Keratinocyte (primary cell): ENCODE results near the gene PRXL2B. TPM values are rescaled to one million over a fixed set of nuclear protein-coding genes. Genes with fewer than 3 reads are reported as not detected.

Source experiments
- DNase-seq: peaks from one replicate; pipeline ENCODE4 v3.0.0-alpha.2; 2011; ENCODE audit warnings: low read depth, missing footprints, low spot score
- FAIRE-seq: peaks from 2 replicates; lab custom pipeline; 2011; peaks lifted over from hg19 to GRCh38; lab: Jason Lieb, UNC
- H2AFZ ChIP-seq: 2 replicates; pipeline ENCODE4 v1.6.0; 2012; ENCODE audit warnings: low read length, control low read depth, inconsistent platforms; ENCODE audit not compliant: control insufficient read depth
- H3K27ac ChIP-seq: 2 replicates; pipeline ENCODE4 v1.5.1; 2011; ENCODE audit warnings: low read length; ENCODE audit not compliant: control insufficient read depth, insufficient read depth
- H3K27me3 ChIP-seq: 3 replicates; pipeline ENCODE4 v1.6.0; 2011; ENCODE audit warnings: low read length; ENCODE audit not compliant: control insufficient read depth, insufficient read depth; ENCODE audit errors: extremely low read depth
- H3K36me3 ChIP-seq, 2 experiments: 2 replicates in 1 of 2; 3 replicates in 1 of 2; pipeline ENCODE4 v1.5.1; 2011; ENCODE audit warnings: low read length in 2 of 2, mild to moderate bottlenecking in 1 of 2; ENCODE audit not compliant: control insufficient read depth in 2 of 2, insufficient read depth in 2 of 2; ENCODE audit errors: extremely low read depth in 1 of 2
- H3K4me1 ChIP-seq: 3 replicates; pipeline ENCODE4 v1.5.1; 2011; ENCODE audit warnings: low read length; ENCODE audit not compliant: control insufficient read depth, insufficient read depth; ENCODE audit errors: extremely low read depth
- H3K4me2 ChIP-seq: 3 replicates; pipeline ENCODE4 v1.6.0; 2011; ENCODE audit warnings: low read depth, low read length; ENCODE audit not compliant: control insufficient read depth, insufficient read depth; ENCODE audit errors: extremely low read depth
- H3K4me3 ChIP-seq, 3 experiments: fragments of 200-600 bp in 1 of 3; sonication (generic) in 1 of 3; 2 replicates in 2 of 3; 3 replicates in 1 of 3; pipeline ENCODE4 v1.5.1; 2011 to 2016; ENCODE audit warnings: low read length in 3 of 3, mild to moderate bottlenecking in 3 of 3, control low read depth in 2 of 3, inconsistent platforms in 1 of 3, low read depth in 1 of 3, mixed read lengths in 1 of 3, mixed run types in 1 of 3, moderate library complexity in 1 of 3; ENCODE audit not compliant: control insufficient read depth in 2 of 3, insufficient read depth in 2 of 3; ENCODE audit errors: extremely low read depth in 1 of 3
- H3K79me2 ChIP-seq: 2 replicates; pipeline ENCODE4 v1.6.0; 2012; ENCODE audit warnings: low read length; ENCODE audit not compliant: control insufficient read depth, insufficient read depth
- H3K9ac ChIP-seq: 3 replicates; pipeline ENCODE4 v1.6.0; 2011; ENCODE audit warnings: low read length; ENCODE audit not compliant: control insufficient read depth, insufficient read depth; ENCODE audit errors: extremely low read depth
- H3K9me1 ChIP-seq: 3 replicates; pipeline ENCODE4 v1.6.0; 2011; ENCODE audit warnings: low read length; ENCODE audit not compliant: control insufficient read depth, insufficient read depth; ENCODE audit errors: extremely low read depth
- H3K9me3 ChIP-seq: 2 replicates; pipeline ENCODE4 v1.5.1; 2012; ENCODE audit warnings: low read depth, low read length; ENCODE audit not compliant: control insufficient read depth
- H4K20me1 ChIP-seq: 3 replicates; pipeline ENCODE4 v1.6.0; 2011; ENCODE audit warnings: low read length; ENCODE audit not compliant: control insufficient read depth, insufficient read depth; ENCODE audit errors: extremely low read depth
- EZH2 ChIP-seq: IDR thresholded peaks from one replicate; pipeline ENCODE4 v1.6.1; 2012; ENCODE audit warnings: inconsistent platforms, mild to moderate bottlenecking, low read length, moderate library complexity
- dilution Hi-C: fragments of 300-500 bp; cut with MboI; formaldehyde crosslinking; loops from one replicate; pipeline ENCODE4 v1.7.0; 2020; ENCODE audit warnings: low sequenced_read_pairs; ENCODE audit not compliant: extremely low pct_ligation_motif_present
- polyA plus RNA-seq, 5 experiments: library from polyadenylated mRNA; depleted of rRNA in 3 of 5; stranded (reverse) in 3 of 5; stranded (forward) in 1 of 5; unstranded in 1 of 5; fragments of >200 nt; gene quantifications; 1 replicate in 1 of 5; 2 replicates in 3 of 5; 3 replicates in 1 of 5; pipeline versions ENCODE4 v1.2.1 to v1.2.3, GENCODE V29; 2011 to 2012; ENCODE audit warnings: missing spikeins in 2 of 5, low read depth in 1 of 5, low replicate concordance in 1 of 5
- TF ChIP-seq, protein P1 (sequence below), 3 experiments: IDR thresholded peaks in 1 of 3; conservative IDR thresholded peaks in 1 of 3; optimal IDR thresholded peaks in 1 of 3; 2 replicates in 2 of 3; 3 replicates in 1 of 3; pipeline versions ENCODE3 to v1.5.1; 2011; ENCODE audit warnings: low read length in 3 of 3, mild to moderate bottlenecking in 3 of 3, moderate library complexity in 2 of 3, control low read depth in 1 of 3, inconsistent platforms in 1 of 3; ENCODE audit not compliant: insufficient read depth in 2 of 3; ENCODE audit errors: extremely low read depth in 1 of 3

The PRXL2B gene
- polyA plus RNA-seq, 1 donor (not counting 4 experiments of a cell fraction or from before 2014, with no cell fraction given): 11.4 TPM

DNA sequence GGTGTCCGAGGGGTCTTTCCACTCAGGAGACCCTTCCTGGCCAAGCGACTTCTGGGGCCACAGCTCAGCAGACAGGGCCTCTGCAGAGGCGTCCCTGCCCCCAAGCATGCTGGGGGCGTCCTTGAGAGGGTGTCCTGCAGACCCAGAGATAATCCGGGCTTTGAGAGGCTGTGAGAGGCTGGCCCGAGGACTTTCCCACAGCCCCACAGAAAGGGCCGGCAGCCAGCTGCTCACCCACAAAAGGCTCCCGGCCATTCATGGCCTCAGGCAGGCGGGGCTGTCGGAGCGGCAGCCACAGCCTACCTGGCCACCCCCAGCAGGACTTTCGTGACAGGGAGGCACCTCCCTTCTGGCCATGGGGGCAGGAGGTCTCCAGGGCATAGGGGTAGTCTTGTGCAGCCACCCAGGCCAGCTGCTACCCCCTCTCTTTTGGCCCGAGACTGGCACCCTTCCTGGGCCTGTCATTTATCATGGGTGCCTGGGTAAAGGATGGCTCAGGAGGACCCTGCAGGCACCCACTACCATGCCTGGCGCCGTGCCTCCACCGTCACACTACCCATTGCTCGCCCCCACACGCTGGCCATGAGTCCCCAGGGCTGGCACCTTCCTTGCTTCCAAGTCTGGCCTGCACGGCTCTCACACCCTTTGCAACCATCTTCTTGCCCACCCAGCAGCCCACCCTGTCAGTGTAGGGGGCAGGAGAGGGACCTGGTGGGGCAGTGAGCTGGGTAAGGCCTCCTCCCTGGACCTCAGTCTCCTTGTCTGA lies 41.5 kb upstream of the PRXL2B start:
- no peaks in the 10 kb centered on the region for H3K9me3 ChIP-seq
- H3K79me2 ChIP-seq: no peaks in the 10 kb centered on the region
- no peaks in the 10 kb centered on the region for H3K27me3 ChIP-seq
- no peaks in the 10 kb centered on the region for H4K20me1 ChIP-seq
- H3K36me3 ChIP-seq: no peaks in the 10 kb centered on the region
- dilution Hi-C loops: no loop called here
- H2AFZ ChIP-seq: no peak overlapping the region
- DNase-seq (no peak), FAIRE-seq (no peak)
- H3K4me2 ChIP-seq: no peak overlapping the region
- H3K4me3 ChIP-seq: no peak overlapping the region
- no peak overlapping the region for H3K9ac ChIP-seq
- H3K27ac ChIP-seq: no peak overlapping the region
- H3K9me1 ChIP-seq: no peaks in the 10 kb centered on the region
- TF ChIP-seq, protein P1, sequence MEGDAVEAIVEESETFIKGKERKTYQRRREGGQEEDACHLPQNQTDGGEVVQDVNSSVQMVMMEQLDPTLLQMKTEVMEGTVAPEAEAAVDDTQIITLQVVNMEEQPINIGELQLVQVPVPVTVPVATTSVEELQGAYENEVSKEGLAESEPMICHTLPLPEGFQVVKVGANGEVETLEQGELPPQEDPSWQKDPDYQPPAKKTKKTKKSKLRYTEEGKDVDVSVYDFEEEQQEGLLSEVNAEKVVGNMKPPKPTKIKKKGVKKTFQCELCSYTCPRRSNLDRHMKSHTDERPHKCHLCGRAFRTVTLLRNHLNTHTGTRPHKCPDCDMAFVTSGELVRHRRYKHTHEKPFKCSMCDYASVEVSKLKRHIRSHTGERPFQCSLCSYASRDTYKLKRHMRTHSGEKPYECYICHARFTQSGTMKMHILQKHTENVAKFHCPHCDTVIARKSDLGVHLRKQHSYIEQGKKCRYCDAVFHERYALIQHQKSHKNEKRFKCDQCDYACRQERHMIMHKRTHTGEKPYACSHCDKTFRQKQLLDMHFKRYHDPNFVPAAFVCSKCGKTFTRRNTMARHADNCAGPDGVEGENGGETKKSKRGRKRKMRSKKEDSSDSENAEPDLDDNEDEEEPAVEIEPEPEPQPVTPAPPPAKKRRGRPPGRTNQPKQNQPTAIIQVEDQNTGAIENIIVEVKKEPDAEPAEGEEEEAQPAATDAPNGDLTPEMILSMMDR (optimal IDR thresholded peaks at IDR 0.05 in 1 of 3, IDR thresholded peaks at IDR 0.05 in 1 of 3, conservative IDR thresholded peaks at IDR 0.05 in 1 of 3; ENCODE audit: extremely low read depth in 1 of 3, insufficient read depth in 2 of 3, low read length in 3 of 3): no peak
- no peak for TF ChIP-seq EZH2
- H3K4me1 ChIP-seq: peaks cover 35% of the 10 kb centered on the region

DNA sequence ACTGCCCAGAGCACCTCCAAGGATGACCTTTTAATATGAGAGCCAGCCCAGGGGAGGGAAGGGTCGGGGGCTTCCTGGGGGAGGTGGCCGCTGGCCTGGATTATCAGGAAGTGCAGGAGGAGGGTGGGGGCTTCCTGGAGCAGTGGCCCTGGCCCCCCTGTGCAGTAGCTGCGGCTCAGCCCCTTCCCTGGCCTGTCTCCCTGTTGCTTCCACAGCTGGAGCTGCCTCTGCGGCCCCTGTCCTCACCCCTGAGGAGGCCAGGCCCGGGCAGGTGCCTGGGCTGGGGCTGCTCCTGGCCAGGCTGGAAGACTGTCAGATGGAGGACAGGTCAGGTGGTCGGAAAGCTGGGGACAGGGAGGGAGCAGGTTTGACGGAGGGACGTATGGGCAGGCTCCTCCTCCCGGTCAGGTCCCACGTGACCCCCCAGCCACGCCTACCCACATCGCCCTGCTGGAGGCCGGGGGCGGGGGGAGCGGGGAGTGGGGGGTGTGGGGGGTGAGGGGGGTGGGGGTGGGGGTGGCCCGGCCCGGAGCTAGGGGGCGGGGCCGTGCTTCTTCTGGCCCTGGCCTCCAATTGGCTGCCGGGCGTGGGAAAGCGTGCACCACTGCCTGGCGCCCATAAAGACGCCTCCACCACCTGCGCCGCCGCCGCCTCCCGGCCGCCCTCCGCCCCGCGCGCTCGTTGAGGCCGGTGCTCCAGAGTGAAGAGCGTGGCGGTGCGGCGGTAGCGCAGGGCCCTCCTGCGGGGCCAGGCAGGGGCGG lies 40.6 kb upstream of the PRXL2B start:
- DNase-seq: no peak
- no peaks in the 10 kb centered on the region for H3K9me1 ChIP-seq
- H3K27me3 ChIP-seq: no peaks in the 10 kb centered on the region
- no peaks in the 10 kb centered on the region for H3K9me3 ChIP-seq
- peak overlapping the region; percentile 82 for H3K4me2 ChIP-seq
- FAIRE-seq: no peak
- peak overlapping the region; percentile 61 for H3K9ac ChIP-seq
- peak overlapping the region; percentile 54 to 68 (median 65) for H3K4me3 ChIP-seq
- H3K79me2 ChIP-seq: no peaks in the 10 kb centered on the region
- dilution Hi-C loops: no loop called here
- TF ChIP-seq, protein P1 (optimal IDR thresholded peaks at IDR 0.05 in 1 of 3, IDR thresholded peaks at IDR 0.05 in 1 of 3, conservative IDR thresholded peaks at IDR 0.05 in 1 of 3; ENCODE audit: extremely low read depth in 1 of 3, insufficient read depth in 2 of 3, low read length in 3 of 3): peak in 1 of 3 experiments; percentile 6
- no peak for TF ChIP-seq EZH2
- no peak overlapping the region for H3K27ac ChIP-seq
- H3K4me1 ChIP-seq: peaks cover 35% of the 10 kb centered on the region
- H2AFZ ChIP-seq: peak overlapping the region; percentile 49
- H4K20me1 ChIP-seq: no peaks in the 10 kb centered on the region
- H3K36me3 ChIP-seq: no peaks in the 10 kb centered on the region
